ENCODE measurements around the gene GBE1.

The GBE1 gene

GRCh38 chr3:81643721-81644120, 117.7 kb downstream of the GBE1 start:
- Histone ChIP-seq H3K27me3 (replicated peaks) (no peaks in the 10 kb centered on the region), H3K27ac (no peak overlapping the region), H3K4me3 (ENCODE audit: low read depth, low read length) (no peak overlapping the region), H3K36me3 (replicated peaks) (no peaks in the 10 kb centered on the region)
- TF ChIP-seq CTCF (IDR thresholded peaks at IDR 0.05; ENCODE audit: low read depth, low read length, missing control alignments), result peak; percentile 50
- DNase-seq, result peak; percentile 12
- in situ Hi-C loops (cut with HindIII; ENCODE audit: low pct_ligation_motif_present, low sequenced_read_pairs), result no loop called here

GRCh38 chr3:81638480-81638879, 123.0 kb downstream of the GBE1 start:
- Histone ChIP-seq H3K27ac (no peak overlapping the region), H3K36me3 (replicated peaks) (no peaks in the 10 kb centered on the region), H3K4me3 (ENCODE audit: low read depth, low read length) (no peak overlapping the region), H3K27me3 (replicated peaks) (no peaks in the 10 kb centered on the region)
- in situ Hi-C loops (cut with HindIII; ENCODE audit: low pct_ligation_motif_present, low sequenced_read_pairs), result no loop called here
- TF ChIP-seq CTCF (IDR thresholded peaks at IDR 0.05; ENCODE audit: low read depth, low read length, missing control alignments), result no peak
- DNase-seq, result no peak

GRCh38 chr3:81632659-81633058, 128.8 kb downstream of the GBE1 start:
- in situ Hi-C loops (cut with HindIII; ENCODE audit: low pct_ligation_motif_present, low sequenced_read_pairs), result no loop called here
- Histone ChIP-seq H3K4me3 (ENCODE audit: low read depth, low read length) (no peak overlapping the region), H3K36me3 (replicated peaks) (no peaks in the 10 kb centered on the region), H3K27ac (no peak overlapping the region), H3K27me3 (replicated peaks) (no peaks in the 10 kb centered on the region)
- no peak for TF ChIP-seq CTCF (IDR thresholded peaks at IDR 0.05; ENCODE audit: low read depth, low read length, missing control alignments)
- DNase-seq, result no peak

GRCh38 chr3:81624756-81625155, 136.7 kb downstream of the GBE1 start:
- H3K4me3 ChIP-seq (ENCODE audit: low read depth, low read length), result no peak overlapping the region
- H3K27ac ChIP-seq, result no peak overlapping the region
- no peak for DNase-seq
- no peaks in the 10 kb centered on the region for H3K27me3 ChIP-seq (replicated peaks)
- in situ Hi-C loops (cut with HindIII; ENCODE audit: low pct_ligation_motif_present, low sequenced_read_pairs), result no loop called here
- no peaks in the 10 kb centered on the region for H3K36me3 ChIP-seq (replicated peaks)
- no peak for TF ChIP-seq CTCF (IDR thresholded peaks at IDR 0.05; ENCODE audit: low read depth, low read length, missing control alignments)

- peak; percentile 2 for DNase-seq
- Histone ChIP-seq H3K27me3 (replicated peaks) (no peaks in the 10 kb centered on the region), H3K4me3 (ENCODE audit: low read depth, low read length) (no peak overlapping the region), H3K27ac (no peak overlapping the region), H3K36me3 (replicated peaks) (no peaks in the 10 kb centered on the region)
- no peak for TF ChIP-seq CTCF (IDR thresholded peaks at IDR 0.05; ENCODE audit: low read depth, low read length, missing control alignments)
- in situ Hi-C loops (cut with HindIII; ENCODE audit: low pct_ligation_motif_present, low sequenced_read_pairs), result no loop called here
Observed at GRCh38 chr3:81622395-81622794, 139.1 kb downstream of the GBE1 start.

- H3K36me3 ChIP-seq (replicated peaks), result no peaks in the 10 kb centered on the region
- H3K27ac ChIP-seq, result no peak overlapping the region
- no peak for TF ChIP-seq CTCF (IDR thresholded peaks at IDR 0.05; ENCODE audit: low read depth, low read length, missing control alignments)
- no peaks in the 10 kb centered on the region for H3K27me3 ChIP-seq (replicated peaks)
- DNase-seq, result no peak
- in situ Hi-C loops (cut with HindIII; ENCODE audit: low pct_ligation_motif_present, low sequenced_read_pairs), result no loop called here
- H3K4me3 ChIP-seq (ENCODE audit: low read depth, low read length), result no peak overlapping the region
Observed at GRCh38 chr3:81621277-81621676, 140.2 kb downstream of the GBE1 start.
